Activated CD8-positive, alpha-beta memory T cell treated with anti-CD3 and anti-CD28 coated beads for 24 hours (primary cell): Measurements from ENCODE around the gene PHKB.
"Not testable (repeated sequence)": the region's sequence is repeated elsewhere in the genome, so short reads cannot be mapped to it uniquely, and the experiment has no call there.

Experiments used
- DNase-seq: peaks from one replicate; pipeline ENCODE4 v3.0.0-alpha.2; 2020

Gene PHKB

GRCh38 chr16:47470211-47470610, 9.1 kb downstream of the PHKB start:
- no peak for DNase-seq

- no peak for DNase-seq
These were observed 9.7 kb downstream of the PHKB start for GRCh38 chr16:47470810-47471209.

- DNase-seq, result not testable (repeated sequence)
These were observed 11.9 kb downstream of the PHKB start for GRCh38 chr16:47473004-47473403.

- no peak for DNase-seq
These were observed 12.7 kb downstream of the PHKB start for GRCh38 chr16:47473792-47474191.

GRCh38 chr16:47475786-47476185, 14.7 kb downstream of the PHKB start:
- DNase-seq, result no peak

- no peak for DNase-seq
These were observed 15.7 kb downstream of the PHKB start for GRCh38 chr16:47476654-47477345.

- DNase-seq, result no peak
These were observed 16.5 kb downstream of the PHKB start for GRCh38 chr16:47477679-47478078.

GRCh38 chr16:47480410-47480809, 19.3 kb downstream of the PHKB start:
- DNase-seq, result no peak

GRCh38 chr16:47481698-47482374, 20.7 kb downstream of the PHKB start:
- no peak for DNase-seq

- no peak for DNase-seq
These were observed 22.5 kb downstream of the PHKB start for GRCh38 chr16:47483616-47484015.

GRCh38 chr16:47486856-47487255, 25.7 kb downstream of the PHKB start:
- DNase-seq, result no peak

GRCh38 chr16:47488051-47488450, 26.9 kb downstream of the PHKB start:
- DNase-seq, result no peak

- no peak for DNase-seq
These were observed 29.3 kb downstream of the PHKB start for GRCh38 chr16:47490471-47490870.

GRCh38 chr16:47492036-47492427, 30.9 kb downstream of the PHKB start:
- no peak for DNase-seq

- DNase-seq, result no peak
These were observed 31.6 kb downstream of the PHKB start for GRCh38 chr16:47492428-47493377.

- no peak for DNase-seq
These were observed 32.5 kb downstream of the PHKB start for GRCh38 chr16:47493381-47494337.

- DNase-seq, result no peak
These were observed 38.1 kb downstream of the PHKB start for GRCh38 chr16:47499080-47499699.

GRCh38 chr16:47499700-47500264, 38.7 kb downstream of the PHKB start:
- no peak for DNase-seq

- no peak for DNase-seq
These were observed 42.8 kb downstream of the PHKB start for GRCh38 chr16:47503936-47504335.

GRCh38 chr16:47504599-47504998, 43.5 kb downstream of the PHKB start:
- no peak for DNase-seq

- DNase-seq, result no peak
These were observed 45.7 kb downstream of the PHKB start for GRCh38 chr16:47506800-47507199.

GRCh38 chr16:47507701-47508100, 46.6 kb downstream of the PHKB start:
- no peak for DNase-seq
